SU-DHL-6 (cell line): ENCODE measurements around the gene MINK1.
"Not testable (repeated sequence)": the region's sequence is repeated elsewhere in the genome, so short reads cannot be mapped to it uniquely, and the experiment has no call there.

Experiments
- H2AFZ ChIP-seq: fragments of 200-600 bp; sonication (generic); 2 replicates; pipeline ENCODE4 v1.6.1; 2014; ENCODE audit warnings: low read depth, mild to moderate bottlenecking, moderate library complexity, mixed read lengths, antibody characterized with exemption, low read length; ENCODE audit not compliant: severe bottlenecking
- H3F3A ChIP-seq: fragments of 200-600 bp; shearing (Covaris generic); 2 replicates; pipeline ENCODE4 v1.6.0; 2016; ENCODE audit warnings: antibody characterized with exemption, mild to moderate bottlenecking; ENCODE audit not compliant: insufficient read depth
- H3K27ac ChIP-seq: fragments of 200-600 bp; sonication (generic); 2 replicates; pipeline ENCODE4 v1.5.1; 2016; ENCODE audit warnings: low read depth, mild to moderate bottlenecking, low read length, moderate library complexity, mixed read lengths
- H3K27me3 ChIP-seq: fragments of 200-600 bp; sonication (generic), shearing (Covaris generic); 2 replicates; pipeline ENCODE4 v1.6.0; 2014; ENCODE audit warnings: mild to moderate bottlenecking, low read length
- H3K36me3 ChIP-seq: fragments of 200-600 bp; sonication (generic); 2 replicates; pipeline ENCODE4 v1.6.1; 2014; ENCODE audit warnings: mild to moderate bottlenecking, low read length, mixed read lengths
- H3K4me2 ChIP-seq: fragments of 300-600, 200-600 bp; shearing (Covaris generic), sonication (generic); 2 replicates; pipeline ENCODE4 v1.6.0; 2014; ENCODE audit warnings: low read length, low read depth, mild to moderate bottlenecking; ENCODE audit not compliant: poor library complexity, severe bottlenecking
- H3K4me3 ChIP-seq: fragments of 200-600 bp; sonication (generic); 2 replicates; pipeline ENCODE4 v1.5.1; 2014; ENCODE audit warnings: antibody characterized with exemption, low read length, mild to moderate bottlenecking, mixed read lengths; ENCODE audit not compliant: insufficient read depth, poor library complexity, severe bottlenecking
- H3K79me2 ChIP-seq: fragments of 200-600 bp; sonication (generic); 2 replicates; pipeline ENCODE4 v1.6.1; 2014; ENCODE audit warnings: mild to moderate bottlenecking, low read length, moderate library complexity; ENCODE audit not compliant: insufficient read depth
- H3K9ac ChIP-seq: fragments of 200-600 bp; sonication (generic); 2 replicates; pipeline ENCODE4 v1.7.0; 2014; ENCODE audit warnings: mild to moderate bottlenecking, low read length
- H3K9me2 ChIP-seq: fragments of 200-600 bp; sonication (generic); replicated peaks from 2 replicates; pipeline ENCODE4 v1.6.1; 2014; ENCODE audit warnings: low read length; ENCODE audit not compliant: insufficient read depth
- H3K9me3 ChIP-seq: fragments of 200-600 bp; sonication (generic); 2 replicates; pipeline ENCODE4 v1.6.1; 2014; ENCODE audit warnings: low read length, mixed read lengths; ENCODE audit not compliant: insufficient read depth
- H4K20me1 ChIP-seq: fragments of 200-600 bp; sonication (generic); 2 replicates; pipeline ENCODE4 v1.6.1; 2014; ENCODE audit warnings: low read depth, mild to moderate bottlenecking, antibody characterized with exemption, low read length, moderate library complexity, mixed read lengths
- CTCF ChIP-seq: fragments of 200-600 bp; sonication (generic); IDR thresholded peaks from one replicate; pipeline ENCODE4 v1.5.1; 2017; ENCODE audit warnings: antibody characterized with exemption, mild to moderate bottlenecking, low read length, moderate library complexity; ENCODE audit not compliant: insufficient read depth, poor library complexity, severe bottlenecking
- EZH2phosphoT487 ChIP-seq: fragments of 200-600 bp; sonication (generic), shearing (Covaris generic); conservative IDR thresholded peaks from 2 replicates; pipeline ENCODE4 v1.6.1; 2018; ENCODE audit warnings: mild to moderate bottlenecking, antibody characterized with exemption, low read length, moderate library complexity, mixed read lengths

MINK1 gene

GRCh38 chr17:4823373-4824089, 9.6 kb upstream of the MINK1 start:
- no peaks in the 10 kb centered on the region for H3K9me2 ChIP-seq
- no peak overlapping the region for H3K9ac ChIP-seq
- no peaks in the 10 kb centered on the region for H3K27me3 ChIP-seq
- H3K79me2 ChIP-seq: no peaks in the 10 kb centered on the region
- TF ChIP-seq CTCF (no peak), EZH2phosphoT487 (no peak)
- no peaks in the 10 kb centered on the region for H3K36me3 ChIP-seq
- no peak overlapping the region for H3K4me3 ChIP-seq
- H3F3A ChIP-seq: no peaks in the 10 kb centered on the region
- H2AFZ ChIP-seq: no peak overlapping the region
- no peaks in the 10 kb centered on the region for H4K20me1 ChIP-seq
- no peak overlapping the region for H3K4me2 ChIP-seq
- H3K9me3 ChIP-seq: no peaks in the 10 kb centered on the region
- no peak overlapping the region for H3K27ac ChIP-seq

GRCh38 chr17:4827399-4827798, 5.7 kb upstream of the MINK1 start:
- Histone ChIP-seq H3K79me2 (no peaks in the 10 kb centered on the region), H3K9me2 (no peaks in the 10 kb centered on the region), H3K9ac (no peak overlapping the region), H2AFZ (no peak overlapping the region), H3K4me3 (no peak overlapping the region), H4K20me1 (no peaks in the 10 kb centered on the region), H3K27ac (no peak overlapping the region), H3F3A (no peaks in the 10 kb centered on the region), H3K9me3 (no peaks in the 10 kb centered on the region), H3K4me2 (no peak overlapping the region), H3K36me3 (no peaks in the 10 kb centered on the region), H3K27me3 (no peaks in the 10 kb centered on the region)
- TF ChIP-seq EZH2phosphoT487 (no peak), CTCF (no peak)

- H3K27ac ChIP-seq, H3K36me3 ChIP-seq, H3K9me2 ChIP-seq, H3K27me3 ChIP-seq, H3K9me3 ChIP-seq, H4K20me1 ChIP-seq, H3F3A ChIP-seq: not testable (repeated sequence)
- Histone ChIP-seq H3K4me3 (peak overlapping the region; percentile 81), H3K9ac (peak overlapping the region; percentile 90), H3K79me2 (peaks cover 34% of the 10 kb centered on the region), H2AFZ (peak overlapping the region; percentile 99), H3K4me2 (peak overlapping the region; percentile 83)
Observed at GRCh38 chr17:4832829-4833177, 337 bp upstream of the MINK1 start.

GRCh38 chr17:4833941-4834680, 971 bp downstream of the MINK1 start:
- H3K79me2 ChIP-seq: peaks cover 36% of the 10 kb centered on the region

More at GRCh38 chr17:4833941-4834680, 971 bp downstream of the MINK1 start:
- Histone ChIP-seq H3K9ac (peak overlapping the region; percentile 90), H3F3A (0 out of 2 replicates have a peak, but pooled peaks cover 6% of the 10 kb centered on the region), H3K9me3 (no peaks in the 10 kb centered on the region), H3K9me2 (no peaks in the 10 kb centered on the region), H2AFZ (peak overlapping the region; percentile 65), H3K27me3 (no peaks in the 10 kb centered on the region), H4K20me1 (no peaks in the 10 kb centered on the region), H3K36me3 (no peaks in the 10 kb centered on the region), H3K4me3 (peak overlapping the region; percentile 81), H3K27ac (peak overlapping the region; percentile 21; the same call in 1 of the 2 replicates), H3K4me2 (peak overlapping the region; percentile 83)
- TF ChIP-seq CTCF (no peak), EZH2phosphoT487 (no peak)
